Tibial nerve (tissue), 3 donors: Measurements from ENCODE around the gene FAXC.

Experiments
- CTCF ChIP-seq, 5 experiments: fragments of 200-600 bp in 3 of 5; fragments of 450-650 bp in 2 of 5; sonication (generic) in 3 of 5; IDR thresholded peaks; one replicate each; pipeline ENCODE4 v1.5.1; 2016 to 2019; ENCODE audit warnings: antibody characterized with exemption in 5 of 5, mild to moderate bottlenecking in 3 of 5, moderate library complexity in 2 of 5
- POLR2A ChIP-seq, 2 donors: fragments of 450-650 bp; IDR thresholded peaks; one replicate each; pipeline ENCODE4 v1.6.1; 2017; ENCODE audit warnings: antibody characterized with exemption in 2 of 2, mild to moderate bottlenecking in 2 of 2, moderate library complexity in 2 of 2

- TF ChIP-seq CTCF (IDR thresholded peaks at IDR 0.05) (no peak), POLR2A (IDR thresholded peaks at IDR 0.05) (no peak)
These were observed 43.1 kb downstream of the FAXC start for GRCh38 chr6:99306341-99306740.
